HepG2 (cell line): ENCODE data around the gene GLDN. TPM values are rescaled to one million over a fixed set of nuclear protein-coding genes. Genes with fewer than 3 reads are reported as not detected.

ENCODE experiments used
- ATAC-seq: fragments of 200-7000 bp; cut with Tn5 transposase; 3 replicates; pipeline ENCODE4 v1.9.1; 2020; ENCODE audit warnings: mild to moderate bottlenecking, moderate library complexity
- BruUV-seq: library from RNA; stranded (reverse); fragments of 400-500 nt; replicated peaks from 2 replicates; lab custom pipeline; 2021; lab: Mats Ljungman, UMichigan
- CTCF ChIA-PET: fragments of 300-600 bp; formaldehyde crosslinking; extraction: SDS; loops from one replicate; lab custom pipeline; 2021; ENCODE audit warnings: low total read pairs, inconsistent platforms, low intra/inter-chr PET ratio; lab: Yijun Ruan, JAX
- POLR2A ChIA-PET: fragments of 350-600 bp; sonication (Branson Sonifier 250); formaldehyde crosslinking; loops from one replicate; lab custom pipeline; 2020; ENCODE audit warnings: antibody characterized with exemption, inconsistent platforms; lab: Yijun Ruan, JAX
- DNase-seq: peaks from one replicate; pipeline ENCODE4 v3.0.0-alpha.2; 2015; ENCODE audit warnings: low spot score
- FAIRE-seq: peaks from 3 replicates; lab custom pipeline; 2011; peaks lifted over from hg19 to GRCh38; lab: Jason Lieb, UNC
- H2AFZ ChIP-seq: one replicate; pipeline ENCODE4 v1.6.1; 2011; ENCODE audit warnings: low read length, inconsistent platforms
- H3K27ac ChIP-seq: fragments of 300-600 bp; 3 replicates; pipeline ENCODE4 v1.8.0; 2011; ENCODE audit warnings: mixed run types, mild to moderate bottlenecking, mixed read lengths, low read length, inconsistent platforms; ENCODE audit not compliant: insufficient read depth; ENCODE audit errors: extremely low read length
- H3K27me3 ChIP-seq, 2 experiments: fragments of 200-600 bp in 1 of 2; 2 replicates in 1 of 2; 3 replicates in 1 of 2; pipeline versions ENCODE4 v1.6.0 to v1.8.0; 2011; ENCODE audit warnings: low read length in 2 of 2, mild to moderate bottlenecking in 2 of 2, moderate library complexity in 2 of 2, inconsistent platforms in 1 of 2; ENCODE audit not compliant: insufficient read depth in 2 of 2, control insufficient read depth in 1 of 2
- H3K36me3 ChIP-seq, 2 experiments: fragments of 200-600 bp in 1 of 2; replicated peaks in 1 of 2; 2 replicates in 1 of 2; 3 replicates in 1 of 2; pipeline versions ENCODE4 v1.5.1 to v1.8.0; 2011; ENCODE audit warnings: low read length in 2 of 2, inconsistent platforms in 1 of 2; ENCODE audit not compliant: insufficient read depth in 2 of 2, control insufficient read depth in 1 of 2
- H3K4me1 ChIP-seq: 2 replicates; pipeline ENCODE4 v1.5.1; 2012; ENCODE audit warnings: low read length, inconsistent platforms; ENCODE audit not compliant: insufficient read depth
- H3K4me2 ChIP-seq: 2 replicates; pipeline ENCODE4 v1.6.0; 2011; ENCODE audit warnings: low read depth, low read length, inconsistent platforms
- H3K4me3 ChIP-seq, 3 experiments: fragments of 200-600 bp in 1 of 3; sonication (generic), shearing (Covaris generic) in 1 of 3; replicated peaks in 1 of 3; 2 replicates each; pipeline ENCODE4 v1.5.1; 2011 to 2016; ENCODE audit warnings: low read length in 3 of 3, inconsistent platforms in 2 of 3, low read depth in 2 of 3, mild to moderate bottlenecking in 2 of 3, control low read depth in 1 of 3, mixed read lengths in 1 of 3; ENCODE audit not compliant: insufficient read depth in 1 of 3
- H3K79me2 ChIP-seq: one replicate; pipeline ENCODE4 v1.6.1; 2011; ENCODE audit warnings: low read length, inconsistent platforms; ENCODE audit not compliant: insufficient read depth
- H3K9ac ChIP-seq: 2 replicates; pipeline ENCODE4 v1.6.0; 2011; ENCODE audit warnings: mild to moderate bottlenecking, low read depth, low read length, inconsistent platforms; ENCODE audit not compliant: insufficient read depth
- H3K9me3 ChIP-seq: 2 replicates; pipeline ENCODE4 v1.5.1; 2012; ENCODE audit warnings: mild to moderate bottlenecking, low read length
- H4K20me1 ChIP-seq: 2 replicates; pipeline ENCODE4 v1.6.0; 2011; ENCODE audit warnings: inconsistent platforms, mild to moderate bottlenecking, low read length, moderate library complexity; ENCODE audit not compliant: insufficient read depth
- EED ChIP-seq: sonication (generic); formaldehyde crosslinking; IDR thresholded peaks from 2 replicates; pipeline ENCODE4 v1.5.0; 2020; ENCODE audit warnings: mild to moderate bottlenecking, missing genetic modification reagents
- HOXA5 ChIP-seq: sonication (generic); formaldehyde crosslinking; IDR thresholded peaks from 2 replicates; pipeline ENCODE4 v1.4.0; 2020; ENCODE audit warnings: missing genetic modification reagents
- HOXD1 ChIP-seq: sonication (generic); formaldehyde crosslinking; IDR thresholded peaks from 2 replicates; pipeline ENCODE4 v1.5.0; 2020; ENCODE audit warnings: missing genetic modification reagents
- KAT8 ChIP-seq: IDR thresholded peaks from 2 replicates; pipeline ENCODE4 v1.6.1; 2016; ENCODE audit warnings: missing genetic modification reagents, missing compliant biosample characterization
- MEIS1 ChIP-seq: sonication (generic); formaldehyde crosslinking; IDR thresholded peaks from 2 replicates; pipeline ENCODE4 v1.9.0; 2021; ENCODE audit warnings: mild to moderate bottlenecking, missing genetic modification reagents, moderate library complexity, borderline replicate concordance
- MEIS2 ChIP-seq: sonication (generic); formaldehyde crosslinking; IDR thresholded peaks from 2 replicates; pipeline ENCODE4 v1.9.0; 2021; ENCODE audit warnings: mild to moderate bottlenecking, missing genetic modification reagents
- MIER3 ChIP-seq: IDR thresholded peaks from 2 replicates; pipeline ENCODE4 v1.6.1; 2016; ENCODE audit warnings: missing compliant biosample characterization, borderline replicate concordance
- NCOA2 ChIP-seq: sonication (generic); formaldehyde crosslinking; IDR thresholded peaks from 2 replicates; pipeline ENCODE4 v1.8.0; 2022; ENCODE audit warnings: inconsistent platforms
- SP1 ChIP-seq, 2 experiments: fragments of 450-650 bp in 1 of 2; sonication (generic) in 1 of 2; formaldehyde crosslinking in 1 of 2; IDR thresholded peaks; 2 replicates each; pipeline versions ENCODE4 v1.4.0 to v1.6.1; 2016 to 2020; ENCODE audit warnings: missing genetic modification reagents in 1 of 2
- XRCC5 ChIP-seq: fragments of 200-400 bp; formaldehyde crosslinking; optimal IDR thresholded peaks from 2 replicates; pipeline ENCODE3; 2017; ENCODE audit warnings: mild to moderate bottlenecking, low read length
- WGBS: methylation state at CpG from one replicate; pipeline ENCODE4 v1.1.6; 2017; ENCODE audit warnings: low lambda C conversion rate; 5-methylcytosine and 5-hydroxymethylcytosine counted together
- in situ Hi-C: cut with HindIII; loops from 2 replicates; pipeline ENCODE4 v1.10.0; 2017; ENCODE audit warnings: low pct_unique_long_range_greater_than_20kb; ENCODE audit not compliant: extremely low pct_ligation_motif_present
- intact Hi-C: fragments of 100-400 bp; cut with micrococcal nuclease; formaldehyde crosslinking; loops from one replicate; pipeline ENCODE4 v1.10.0; 2022; ENCODE audit not compliant: unreplicated experiment
- polyA plus RNA-seq, 8 experiments: library from polyadenylated mRNA; depleted of rRNA in 3 of 8; stranded (reverse) in 7 of 8; unstranded in 1 of 8; fragments of >200 nt; fragmentation: Illumina TruSeq in 4 of 8; extraction: Trizol in 4 of 8; gene quantifications; 2 replicates each; pipeline versions ENCODE4 v1.2.1 to v1.2.3, GENCODE V29; 2011 to 2016; ENCODE audit warnings: low read depth in 4 of 8, missing spikeins in 1 of 8, mixed read lengths in 1 of 8; ENCODE audit not compliant: insufficient read depth in 1 of 8
- total RNA-seq, 5 experiments: library from RNA; depleted of rRNA; stranded (reverse); fragments of >200 nt; fragmentation: Illumina TruSeq; extraction: Trizol; gene quantifications; 2 replicates each; pipeline ENCODE4 v1.2.3, GENCODE V29; 2016; ENCODE audit warnings: low read depth in 1 of 5
- TF ChIP-seq, protein P1 (sequence below): sonication (generic); formaldehyde crosslinking; IDR thresholded peaks from 2 replicates; pipeline ENCODE4 v1.4.0; 2020; ENCODE audit warnings: missing genetic modification reagents, low read depth, mild to moderate bottlenecking, borderline replicate concordance
- TF ChIP-seq, protein P2 (sequence below): sonication (generic); formaldehyde crosslinking; IDR thresholded peaks from 2 replicates; pipeline ENCODE4 v1.4.0; 2020; ENCODE audit warnings: mild to moderate bottlenecking, missing genetic modification reagents
- TF ChIP-seq, protein P3 (sequence below): IDR thresholded peaks from 2 replicates; pipeline ENCODE4 v1.6.1; 2016
- TF ChIP-seq, protein P4 (sequence below): sonication (generic); formaldehyde crosslinking; IDR thresholded peaks from 2 replicates; pipeline ENCODE4 v1.4.0; 2020; ENCODE audit warnings: low read depth, mild to moderate bottlenecking, missing genetic modification reagents
- TF ChIP-seq, protein P5 (sequence below): IDR thresholded peaks from 2 replicates; pipeline ENCODE4 v1.6.1; 2016; ENCODE audit warnings: mild to moderate bottlenecking

Gene GLDN
- total and polyA plus RNA-seq, 2 of the 13 experiments (the other 11 are each of a cell fraction or from before 2014, with no cell fraction given) = 0.86 to 1.0 TPM

DNA sequence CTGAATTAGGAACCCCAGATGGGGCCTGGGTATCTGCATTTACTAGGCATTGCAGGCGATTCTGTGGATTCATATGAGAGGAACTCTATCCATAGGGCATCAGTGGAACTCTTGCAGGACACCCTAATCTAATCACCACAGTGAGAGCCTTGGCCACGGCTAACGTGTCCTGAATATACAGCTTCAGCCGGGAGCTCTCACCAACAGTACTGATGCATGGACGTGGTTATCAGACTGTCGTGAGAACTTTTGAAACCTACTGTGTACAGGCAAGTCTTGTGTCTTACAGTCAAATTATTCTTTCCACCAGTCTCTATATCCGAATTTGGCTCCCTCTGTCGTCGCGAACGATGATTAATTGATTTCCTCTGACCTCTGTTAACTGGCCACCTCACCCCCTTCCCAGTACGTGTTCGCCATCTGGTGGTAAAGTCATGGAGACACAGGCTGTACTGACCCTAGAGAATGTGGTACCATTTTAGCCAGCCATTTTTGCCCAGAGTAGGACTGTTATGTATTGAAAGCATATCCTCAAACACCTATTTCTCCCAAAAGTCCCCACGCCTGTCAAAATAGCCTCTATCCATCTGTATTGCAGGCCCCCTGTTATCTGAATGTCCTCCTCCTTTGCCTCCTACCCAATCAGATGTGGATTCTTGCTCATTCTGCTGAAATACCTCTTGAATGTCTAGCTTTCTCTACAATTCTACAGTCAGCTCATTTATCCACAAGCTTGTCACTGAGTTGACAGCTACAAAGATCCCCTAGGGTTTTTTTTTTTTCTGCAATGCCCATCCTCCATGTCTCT is 39.7 kb downstream of the GLDN start:
- peak overlapping the region; percentile 18 for H3K4me2 ChIP-seq
- no peaks in the 10 kb centered on the region for H4K20me1 ChIP-seq
- H2AFZ ChIP-seq = no peak overlapping the region
- POLR2A ChIA-PET = no interaction called here
- no peaks in the 10 kb centered on the region for H3K36me3 ChIP-seq
- H3K4me1 ChIP-seq = no peaks in the 10 kb centered on the region
- H3K9me3 ChIP-seq = no peaks in the 10 kb centered on the region
- in situ Hi-C loops (no loop called here), intact Hi-C loops (loop anchor here (1.0 to 5.0 kb wide), 5 partner anchors 66 to 218 kb away; no protein-coding TSS in a partner anchor)
- CTCF ChIA-PET = interaction anchor here (0.7 to 4.0 kb wide), 7 partner anchors 69 to 218 kb away, joined by 3 to 109 read pairs (median 12); no protein-coding TSS in a partner anchor
- 1% methylated on average over 10 of the region's 14 CpGs for WGBS
- no peaks in the 10 kb centered on the region; a peak in 1 of 5 replicates for H3K27me3 ChIP-seq
- no peak overlapping the region for H3K9ac ChIP-seq
- peak; percentile 95 for ATAC-seq
- no peak overlapping the region for H3K27ac ChIP-seq
- DNase-seq = peak; percentile 77
- no peak overlapping the region for H3K4me3 ChIP-seq
- no TSS peak for BruUV-seq
- peak; percentile 98 for FAIRE-seq
- H3K79me2 ChIP-seq = no peaks in the 10 kb centered on the region
- TF ChIP-seq HOXA5 (CRISPR knock-in tag) (peak; percentile 99), XRCC5 (peak; percentile 22), SP1 (IDR thresholded peaks at IDR 0.05) (no peak), SP1 (CRISPR knock-in tag; IDR thresholded peaks at IDR 0.05) (peak; percentile 41; the same call in 1 of the 2 replicates), NCOA2 (0 out of 2 replicates have a peak, but pooled peaks have one; percentile 17), MEIS2 (CRISPR knock-in tag) (0 out of 2 replicates have a peak, but pooled peaks have one; percentile 31), EED (CRISPR knock-in tag) (no peak), HOXD1 (CRISPR knock-in tag) (no peak), KAT8 (peak; percentile 54; the same call in 1 of the 2 replicates), MEIS1 (CRISPR knock-in tag) (peak; percentile 96), MIER3 (CRISPR knock-in tag) (0 out of 2 replicates have a peak, but pooled peaks have one; percentile 59)
- TF ChIP-seq, protein P1, sequence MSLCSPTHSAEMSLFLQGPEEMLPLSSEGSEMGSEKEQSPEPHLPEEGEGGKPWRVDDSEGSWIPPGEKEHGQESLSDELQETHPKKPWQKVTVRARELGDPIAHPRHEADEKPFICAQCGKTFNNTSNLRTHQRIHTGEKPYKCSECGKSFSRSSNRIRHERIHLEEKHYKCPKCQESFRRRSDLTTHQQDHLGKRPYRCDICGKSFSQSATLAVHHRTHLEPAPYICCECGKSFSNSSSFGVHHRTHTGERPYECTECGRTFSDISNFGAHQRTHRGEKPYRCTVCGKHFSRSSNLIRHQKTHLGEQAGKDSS (CRISPR knock-in tag) = peak; percentile 79; the same call in 1 of the 2 replicates
- TF ChIP-seq, protein P2, sequence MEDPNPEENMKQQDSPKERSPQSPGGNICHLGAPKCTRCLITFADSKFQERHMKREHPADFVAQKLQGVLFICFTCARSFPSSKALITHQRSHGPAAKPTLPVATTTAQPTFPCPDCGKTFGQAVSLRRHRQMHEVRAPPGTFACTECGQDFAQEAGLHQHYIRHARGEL (CRISPR knock-in tag) = no peak
- TF ChIP-seq, protein P3, sequence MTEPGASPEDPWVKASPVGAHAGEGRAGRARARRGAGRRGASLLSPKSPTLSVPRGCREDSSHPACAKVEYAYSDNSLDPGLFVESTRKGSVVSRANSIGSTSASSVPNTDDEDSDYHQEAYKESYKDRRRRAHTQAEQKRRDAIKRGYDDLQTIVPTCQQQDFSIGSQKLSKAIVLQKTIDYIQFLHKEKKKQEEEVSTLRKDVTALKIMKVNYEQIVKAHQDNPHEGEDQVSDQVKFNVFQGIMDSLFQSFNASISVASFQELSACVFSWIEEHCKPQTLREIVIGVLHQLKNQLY (CRISPR knock-in tag) = no peak
- TF ChIP-seq, protein P4, sequence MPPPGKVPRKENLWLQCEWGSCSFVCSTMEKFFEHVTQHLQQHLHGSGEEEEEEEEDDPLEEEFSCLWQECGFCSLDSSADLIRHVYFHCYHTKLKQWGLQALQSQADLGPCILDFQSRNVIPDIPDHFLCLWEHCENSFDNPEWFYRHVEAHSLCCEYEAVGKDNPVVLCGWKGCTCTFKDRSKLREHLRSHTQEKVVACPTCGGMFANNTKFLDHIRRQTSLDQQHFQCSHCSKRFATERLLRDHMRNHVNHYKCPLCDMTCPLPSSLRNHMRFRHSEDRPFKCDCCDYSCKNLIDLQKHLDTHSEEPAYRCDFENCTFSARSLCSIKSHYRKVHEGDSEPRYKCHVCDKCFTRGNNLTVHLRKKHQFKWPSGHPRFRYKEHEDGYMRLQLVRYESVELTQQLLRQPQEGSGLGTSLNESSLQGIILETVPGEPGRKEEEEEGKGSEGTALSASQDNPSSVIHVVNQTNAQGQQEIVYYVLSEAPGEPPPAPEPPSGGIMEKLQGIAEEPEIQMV (CRISPR knock-in tag) = 0 out of 2 replicates have a peak, but pooled peaks have one; percentile 44
- TF ChIP-seq, protein P5, sequence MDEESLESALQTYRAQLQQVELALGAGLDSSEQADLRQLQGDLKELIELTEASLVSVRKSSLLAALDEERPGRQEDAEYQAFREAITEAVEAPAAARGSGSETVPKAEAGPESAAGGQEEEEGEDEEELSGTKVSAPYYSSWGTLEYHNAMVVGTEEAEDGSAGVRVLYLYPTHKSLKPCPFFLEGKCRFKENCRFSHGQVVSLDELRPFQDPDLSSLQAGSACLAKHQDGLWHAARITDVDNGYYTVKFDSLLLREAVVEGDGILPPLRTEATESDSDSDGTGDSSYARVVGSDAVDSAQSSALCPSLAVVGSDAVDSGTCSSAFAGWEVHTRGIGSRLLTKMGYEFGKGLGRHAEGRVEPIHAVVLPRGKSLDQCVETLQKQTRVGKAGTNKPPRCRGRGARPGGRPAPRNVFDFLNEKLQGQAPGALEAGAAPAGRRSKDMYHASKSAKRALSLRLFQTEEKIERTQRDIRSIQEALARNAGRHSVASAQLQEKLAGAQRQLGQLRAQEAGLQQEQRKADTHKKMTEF = 0 out of 2 replicates have a peak, but pooled peaks have one; percentile 20
